22Rv1 (cell line): Measurements from ENCODE around the gene PARP12.

Source experiments
- ZFX ChIP-seq: fragments of 450-650 bp; IDR thresholded peaks from 2 replicates; pipeline ENCODE4 v1.6.1; 2017; ENCODE audit warnings: antibody characterized with exemption, borderline replicate concordance
- TF ChIP-seq, protein P1 (sequence below): fragments of 450-650 bp; IDR thresholded peaks from 2 replicates; pipeline ENCODE4 v1.5.1; 2017; ENCODE audit warnings: mild to moderate bottlenecking

DNA sequence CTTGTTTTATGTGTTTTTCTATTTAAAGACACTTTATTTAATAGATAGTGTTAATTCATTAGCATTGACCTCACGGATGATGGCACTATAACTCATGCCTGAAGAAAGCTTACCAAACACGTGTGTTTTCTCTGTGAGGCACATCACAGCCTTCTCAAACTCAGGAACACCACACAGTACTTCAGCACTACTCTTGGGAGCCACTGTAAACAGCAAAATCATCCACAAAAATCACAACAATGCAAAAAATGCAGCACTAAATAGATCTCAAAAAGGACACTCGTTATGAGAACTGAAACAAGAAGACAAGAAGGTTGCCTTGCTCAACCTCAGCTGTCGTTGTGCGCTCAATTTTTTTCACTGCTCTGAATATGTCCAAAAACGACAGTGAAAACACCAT is 12.0 kb upstream of the PARP12 start:
- TF ChIP-seq, protein P1, sequence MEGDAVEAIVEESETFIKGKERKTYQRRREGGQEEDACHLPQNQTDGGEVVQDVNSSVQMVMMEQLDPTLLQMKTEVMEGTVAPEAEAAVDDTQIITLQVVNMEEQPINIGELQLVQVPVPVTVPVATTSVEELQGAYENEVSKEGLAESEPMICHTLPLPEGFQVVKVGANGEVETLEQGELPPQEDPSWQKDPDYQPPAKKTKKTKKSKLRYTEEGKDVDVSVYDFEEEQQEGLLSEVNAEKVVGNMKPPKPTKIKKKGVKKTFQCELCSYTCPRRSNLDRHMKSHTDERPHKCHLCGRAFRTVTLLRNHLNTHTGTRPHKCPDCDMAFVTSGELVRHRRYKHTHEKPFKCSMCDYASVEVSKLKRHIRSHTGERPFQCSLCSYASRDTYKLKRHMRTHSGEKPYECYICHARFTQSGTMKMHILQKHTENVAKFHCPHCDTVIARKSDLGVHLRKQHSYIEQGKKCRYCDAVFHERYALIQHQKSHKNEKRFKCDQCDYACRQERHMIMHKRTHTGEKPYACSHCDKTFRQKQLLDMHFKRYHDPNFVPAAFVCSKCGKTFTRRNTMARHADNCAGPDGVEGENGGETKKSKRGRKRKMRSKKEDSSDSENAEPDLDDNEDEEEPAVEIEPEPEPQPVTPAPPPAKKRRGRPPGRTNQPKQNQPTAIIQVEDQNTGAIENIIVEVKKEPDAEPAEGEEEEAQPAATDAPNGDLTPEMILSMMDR = no peak
- TF ChIP-seq ZFX = no peak
